HG03469 (cell line): Measurements from ENCODE around the gene FOXL3.
"Not testable (repeated sequence)": the region's sequence is repeated elsewhere in the genome, so short reads cannot be mapped to it uniquely, and the experiment has no call there.

Experiments used
- ATAC-seq: cut with Tn5 transposase; IDR thresholded peaks from one replicate; pipeline ENCODE4 v1.9.1; 2021; ENCODE audit warnings: mild to moderate bottlenecking, moderate library complexity, moderate number of reproducible peaks; ENCODE audit not compliant: unreplicated experiment

Gene FOXL3

DNA sequence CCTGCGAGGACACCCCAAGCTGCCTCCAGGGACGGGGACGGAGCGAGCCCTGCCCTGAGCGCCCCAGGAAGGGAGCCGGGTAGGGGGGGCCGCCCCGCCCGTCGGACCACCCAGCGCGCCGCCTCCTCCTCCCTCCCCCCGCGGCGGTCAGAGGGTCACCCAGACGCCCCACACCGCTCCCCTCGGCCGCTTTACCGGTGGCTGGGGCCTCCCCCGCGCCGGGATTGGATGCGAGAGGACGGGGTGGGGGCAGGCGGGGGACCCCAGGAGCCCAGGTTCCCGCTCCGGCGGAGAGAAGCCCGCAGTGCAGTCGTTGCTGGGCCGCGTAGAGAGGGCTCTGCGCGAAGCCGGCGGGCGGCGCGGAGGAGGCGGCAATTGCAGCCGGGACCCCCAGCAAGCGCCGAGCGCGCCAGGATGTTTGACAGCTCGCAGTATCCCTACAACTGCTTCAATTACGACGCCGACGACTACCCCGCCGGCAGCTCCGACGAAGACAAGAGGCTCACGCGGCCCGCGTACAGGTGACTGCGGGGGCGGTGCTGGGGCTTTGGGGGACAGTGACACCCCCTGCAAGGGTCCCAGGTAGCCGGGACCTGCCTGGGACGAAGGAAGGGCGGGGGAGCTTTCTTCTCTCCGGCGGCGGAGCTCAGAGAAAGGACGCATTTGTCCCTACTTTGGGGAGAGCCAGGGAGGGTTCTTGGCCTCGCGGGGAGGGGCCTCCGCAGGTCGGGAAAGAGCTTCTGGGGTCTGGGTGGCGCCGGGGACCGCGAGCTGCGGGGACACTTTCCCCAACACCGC is at the start of gene FOXL3:
TSS of gene FOXL3 (plus strand) at position 415 of the 798 bp plus-strand sequence. CDS start at position 415, 0 bp downstream.
- ATAC-seq: no peak

DNA sequence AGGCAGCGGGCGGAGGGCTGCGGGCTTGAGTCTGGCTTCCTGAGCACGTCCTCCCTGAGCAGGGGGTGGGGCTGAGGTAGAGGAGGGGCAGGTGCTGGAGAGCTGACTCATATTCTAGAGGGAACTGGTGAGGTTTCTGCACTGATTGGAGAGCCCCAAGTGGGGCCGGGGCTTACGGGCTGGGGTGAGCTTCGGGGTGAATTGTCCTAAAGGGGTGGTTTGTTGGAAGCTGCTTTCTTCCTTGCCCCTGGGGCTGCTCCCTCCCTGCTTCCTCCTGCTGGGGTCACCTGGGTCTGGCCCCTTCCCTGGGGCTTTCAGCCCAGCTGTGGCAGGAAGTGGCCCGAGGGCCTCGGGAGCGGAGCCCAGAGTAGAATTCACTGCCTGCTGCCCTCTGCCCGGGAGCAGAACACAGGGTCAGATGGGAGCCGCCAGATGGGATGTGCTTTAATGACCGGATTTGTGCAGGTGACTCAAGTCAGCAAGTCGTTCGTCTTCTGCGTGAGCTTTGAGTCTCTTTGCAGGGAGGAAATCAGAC is 49.0 kb upstream of the FOXL3 start:
- ATAC-seq: no peak

DNA sequence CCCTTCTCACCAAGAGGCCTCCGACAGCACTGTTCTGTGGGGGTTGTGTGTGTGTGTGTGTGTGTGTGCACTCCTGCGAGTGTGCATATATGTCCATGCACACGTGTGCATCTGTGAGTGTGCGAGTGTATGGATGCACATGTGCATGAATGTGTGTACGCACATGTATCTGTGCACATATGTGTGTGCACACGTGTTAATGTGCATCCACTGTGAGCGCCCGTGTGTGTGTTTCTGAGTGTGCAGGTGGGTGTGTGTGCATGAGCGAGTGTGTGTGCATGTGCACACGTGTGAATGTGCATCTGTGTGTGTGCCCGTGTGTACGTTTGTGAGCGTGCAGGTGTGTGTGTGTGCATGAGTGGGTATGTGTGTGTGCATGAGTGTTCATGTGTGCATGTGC is 48.5 kb upstream of the FOXL3 start:
- no peak for ATAC-seq

DNA sequence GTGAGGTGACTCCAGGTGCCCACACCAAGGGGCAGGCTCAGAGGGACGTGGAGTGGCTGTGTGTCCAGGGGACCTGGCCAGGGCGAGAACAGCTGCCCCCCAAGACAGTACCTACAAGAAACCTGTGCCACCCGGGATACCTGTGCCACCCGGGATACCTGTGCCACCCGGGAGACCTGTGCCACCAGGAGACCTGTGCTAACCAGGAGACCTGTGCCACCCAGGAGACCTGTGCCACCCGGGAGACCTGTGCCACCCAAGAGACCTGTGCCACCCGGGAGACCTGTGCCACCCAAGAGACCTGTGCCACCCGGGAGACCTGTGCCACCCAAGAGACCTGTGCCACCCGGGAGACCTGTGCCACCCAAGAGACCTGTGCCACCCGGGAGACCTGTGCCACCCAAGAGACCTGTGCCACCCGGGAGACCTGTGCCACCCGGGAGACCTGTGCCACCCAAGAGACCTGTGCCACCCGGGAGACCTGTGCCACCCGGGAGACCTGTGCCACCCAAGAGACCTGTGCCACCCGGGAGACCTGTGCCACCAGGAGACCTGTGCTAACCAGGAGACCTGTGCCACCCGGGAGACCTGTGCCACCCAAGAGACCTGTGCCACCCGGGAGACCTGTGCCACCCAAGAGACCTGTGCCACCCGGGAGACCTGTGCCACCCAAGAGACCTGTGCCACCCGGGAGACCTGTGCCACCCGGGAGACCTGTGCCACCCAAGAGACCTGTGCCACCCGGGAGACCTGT is 47.0 kb upstream of the FOXL3 start:
- not testable (repeated sequence) for ATAC-seq

DNA sequence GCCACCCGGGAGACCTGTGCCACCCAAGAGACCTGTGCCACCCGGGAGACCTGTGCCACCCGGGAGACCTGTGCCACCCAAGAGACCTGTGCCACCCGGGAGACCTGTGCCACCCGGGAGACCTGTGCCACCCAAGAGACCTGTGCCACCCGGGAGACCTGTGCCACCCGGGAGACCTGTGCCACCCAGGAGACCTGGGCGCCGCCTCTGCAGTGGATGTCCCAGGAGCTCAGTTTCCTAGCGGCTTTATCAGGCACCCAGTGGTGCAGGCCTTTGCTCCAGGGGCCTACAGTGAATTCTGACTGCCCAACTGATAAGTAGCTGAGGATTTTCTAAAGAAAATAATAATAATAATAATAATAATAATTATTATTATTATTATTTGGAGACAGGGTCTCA is 46.4 kb upstream of the FOXL3 start:
- ATAC-seq: not testable (repeated sequence)

DNA sequence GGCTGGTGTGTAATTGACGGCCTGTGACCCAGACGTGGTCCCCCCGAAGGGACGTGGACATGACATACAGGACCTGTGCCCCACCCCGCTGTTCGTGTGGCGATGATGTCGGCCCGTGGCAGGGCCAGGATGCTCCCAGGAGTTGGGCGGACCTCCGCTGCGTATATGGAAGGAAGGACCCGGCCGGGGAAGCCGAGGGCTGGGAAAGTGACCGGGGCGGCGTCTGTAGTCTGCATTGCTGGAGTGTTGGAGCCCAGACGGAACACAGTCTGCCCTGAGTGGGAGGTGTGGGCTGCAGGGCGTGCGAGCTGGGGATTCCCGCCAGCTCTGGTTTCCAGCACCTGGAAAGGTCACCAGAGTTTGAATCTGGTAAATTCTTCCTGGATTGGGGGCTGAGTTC is 45.0 kb upstream of the FOXL3 start:
- ATAC-seq: no peak

DNA sequence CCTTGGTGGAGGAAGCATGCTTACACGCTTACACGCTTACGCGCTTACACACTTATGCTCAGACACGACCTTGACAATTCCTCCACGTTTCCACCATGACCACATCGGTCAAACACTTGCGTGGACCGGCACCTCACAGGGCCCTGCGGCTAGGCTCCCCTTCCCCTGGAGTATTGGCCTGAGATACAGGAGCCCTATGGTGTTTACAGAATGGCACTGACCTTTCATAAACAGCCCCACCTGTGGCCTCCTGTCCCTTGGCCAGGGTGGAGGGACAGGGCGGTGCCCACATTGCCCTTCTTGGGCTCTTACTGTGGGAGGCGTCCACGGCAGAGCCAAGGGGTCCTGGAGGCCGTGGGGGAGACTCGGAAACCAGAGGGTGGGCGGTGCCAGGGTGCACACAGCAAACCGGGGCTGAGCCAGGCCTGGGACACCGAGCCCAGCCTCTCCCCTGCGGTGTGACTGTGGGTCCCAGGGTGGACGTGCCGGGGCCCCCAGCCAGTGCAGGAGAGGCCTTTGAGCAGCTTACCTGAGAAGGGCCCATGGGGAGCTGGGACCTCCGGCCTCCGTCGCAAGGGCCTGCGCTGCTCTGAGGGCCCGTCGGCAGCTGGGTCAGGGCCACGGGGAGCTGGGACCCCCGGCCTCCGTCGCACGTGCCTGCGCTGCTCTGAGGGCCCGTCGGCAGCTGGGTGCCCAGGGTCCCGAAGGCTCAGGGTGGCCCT is 44.2 kb upstream of the FOXL3 start:
- no peak for ATAC-seq

DNA sequence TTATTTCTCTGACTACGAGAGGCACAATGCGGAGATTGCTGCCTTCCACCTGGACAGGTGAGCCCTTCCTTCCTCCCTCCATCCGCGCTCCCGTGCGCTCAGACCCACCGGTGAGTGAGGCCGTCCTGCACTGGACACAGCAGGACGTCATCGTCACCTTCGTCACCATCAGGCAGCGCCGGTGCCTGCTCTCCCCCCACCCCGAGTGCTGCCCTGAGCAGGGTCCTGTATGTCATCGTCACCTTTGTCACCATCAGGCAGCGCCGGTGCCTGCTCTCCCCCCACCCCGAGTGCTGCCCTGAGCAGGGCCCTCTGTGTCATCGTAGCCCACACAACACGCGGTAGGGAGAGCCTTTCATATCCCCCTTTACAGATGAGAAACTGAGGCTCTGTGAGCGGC is 43.5 kb upstream of the FOXL3 start:
- no peak for ATAC-seq

DNA sequence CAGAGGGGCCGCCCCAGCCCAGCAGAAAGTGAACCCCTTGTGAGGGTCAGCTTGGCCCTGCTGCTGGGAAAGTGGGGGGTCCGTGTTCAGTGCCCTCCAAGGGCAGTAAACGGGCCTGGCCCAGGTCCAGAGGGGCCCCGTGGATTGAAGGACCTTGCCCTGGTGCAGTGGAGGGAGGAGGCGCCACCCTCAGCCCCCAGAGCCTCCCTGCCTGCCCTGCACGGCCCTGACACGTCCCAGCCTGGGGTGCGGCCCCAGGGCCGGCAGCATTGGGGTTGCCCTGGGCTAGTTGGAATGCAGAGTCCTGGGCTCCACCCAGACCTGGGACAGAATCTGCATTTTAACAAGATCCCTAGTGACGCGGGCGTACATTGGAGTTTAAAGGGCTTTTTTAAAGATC is 42.8 kb upstream of the FOXL3 start:
- ATAC-seq: no peak

DNA sequence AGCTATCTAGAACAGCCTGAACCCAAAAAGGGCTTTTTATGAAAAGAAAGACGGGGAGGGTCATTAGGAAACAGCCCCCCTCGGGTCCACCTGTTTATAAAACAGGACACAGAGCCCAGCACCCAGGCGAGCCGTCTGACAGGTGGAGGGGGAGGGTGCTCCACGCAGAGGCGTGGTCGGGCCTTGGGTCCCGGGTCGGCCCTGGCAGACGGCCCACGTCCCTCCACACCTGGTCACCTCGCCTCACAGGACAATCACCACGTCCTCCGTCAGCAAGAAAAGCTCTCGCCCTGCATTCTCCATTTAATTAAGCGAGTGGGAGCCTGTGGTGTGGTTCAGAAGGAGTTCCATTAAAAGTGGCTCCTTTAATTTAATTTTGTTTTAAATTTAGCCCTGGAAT is 42.3 kb upstream of the FOXL3 start:
- no peak for ATAC-seq

DNA sequence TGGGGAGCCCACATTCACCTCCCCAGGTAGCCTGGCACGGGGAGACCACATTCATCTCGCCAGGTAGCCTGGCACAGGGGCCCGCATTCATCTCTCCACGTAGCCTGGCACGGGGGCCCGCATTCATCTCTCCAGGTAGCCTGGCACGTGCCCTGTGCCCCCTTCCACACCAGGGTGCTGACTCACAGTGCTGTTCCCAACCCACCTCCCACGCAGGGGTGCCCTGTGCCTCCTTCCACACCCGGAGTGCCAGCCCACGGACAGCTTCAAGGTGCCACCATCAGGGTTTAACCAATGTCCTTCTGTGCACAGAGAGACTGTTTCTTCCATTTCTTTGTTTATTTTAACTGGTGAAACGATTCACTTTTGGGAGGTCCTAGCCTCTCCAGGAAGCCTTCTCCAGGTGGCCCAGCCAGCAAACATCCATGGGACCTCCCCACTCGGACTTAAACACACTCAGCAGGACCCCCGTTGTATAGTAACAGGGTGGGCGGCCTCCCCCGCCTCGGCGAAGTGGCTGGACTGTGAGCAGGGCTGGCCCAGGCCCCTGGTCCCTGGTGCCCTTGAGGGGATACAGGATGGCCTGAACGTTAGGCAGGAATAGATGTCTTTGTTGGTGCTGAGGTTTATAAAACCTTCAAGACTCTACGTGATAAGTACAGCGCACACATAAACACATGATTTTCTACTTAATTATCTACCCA is 41.1 kb upstream of the FOXL3 start:
- no peak for ATAC-seq

DNA sequence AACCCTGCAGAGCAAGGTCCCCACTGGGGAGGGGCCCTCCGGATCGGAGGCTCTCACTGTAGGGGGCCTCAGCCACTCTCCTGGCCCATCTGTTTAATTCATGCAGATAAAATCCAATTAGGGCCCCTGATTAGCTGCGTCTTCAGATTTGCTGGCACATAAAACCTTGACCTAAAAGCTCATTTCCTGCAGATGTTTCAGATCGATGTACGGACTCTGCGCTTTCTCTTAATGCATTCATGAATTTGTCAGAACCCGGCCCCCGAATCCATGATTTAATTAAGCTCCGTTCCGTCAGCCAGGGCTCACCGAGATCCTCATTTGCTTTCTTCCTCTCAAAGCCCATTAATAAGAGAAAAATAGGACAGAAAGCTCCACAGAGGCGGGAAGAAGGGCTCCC is 40.0 kb upstream of the FOXL3 start:
- ATAC-seq: no peak

DNA sequence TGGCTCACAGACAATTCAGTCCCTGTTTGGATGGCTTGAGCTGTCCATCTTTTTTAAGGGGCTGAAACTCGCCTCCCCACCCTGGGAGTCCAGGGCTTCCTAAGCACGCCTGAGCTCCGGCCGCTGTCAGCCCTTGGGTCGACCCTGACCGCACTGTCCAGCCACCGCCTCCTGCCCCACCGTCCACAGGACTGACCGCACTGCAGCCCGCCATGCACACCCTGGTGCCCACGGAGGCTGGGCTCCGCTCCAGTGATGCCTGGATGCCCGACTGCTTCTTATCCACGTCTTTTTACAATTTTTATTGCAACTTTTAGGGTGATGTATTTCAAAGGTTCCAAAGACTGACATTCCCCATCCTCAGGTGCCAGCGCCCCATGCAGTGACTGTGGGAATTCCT is 39.4 kb upstream of the FOXL3 start:
- no peak for ATAC-seq

DNA sequence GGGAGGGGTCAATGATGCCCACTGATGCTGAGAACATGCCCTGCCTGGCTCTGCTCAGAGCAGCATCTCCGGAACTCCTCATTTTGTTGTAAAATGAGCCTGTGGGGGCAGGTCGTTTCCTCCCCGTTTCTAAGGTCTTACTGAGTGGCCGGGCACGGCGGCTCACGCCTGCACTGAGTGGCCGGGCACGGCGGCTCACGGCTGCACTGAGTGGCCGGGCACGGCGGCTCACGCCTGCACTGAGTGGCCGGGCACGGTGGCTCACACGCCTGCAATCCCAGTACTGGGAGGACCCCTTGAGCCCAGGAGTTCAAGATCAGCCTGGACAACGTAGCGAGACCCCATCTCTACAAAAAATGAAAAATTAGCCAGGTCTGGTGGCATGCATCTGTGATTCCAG is 39.0 kb upstream of the FOXL3 start:
- ATAC-seq: no peak

DNA sequence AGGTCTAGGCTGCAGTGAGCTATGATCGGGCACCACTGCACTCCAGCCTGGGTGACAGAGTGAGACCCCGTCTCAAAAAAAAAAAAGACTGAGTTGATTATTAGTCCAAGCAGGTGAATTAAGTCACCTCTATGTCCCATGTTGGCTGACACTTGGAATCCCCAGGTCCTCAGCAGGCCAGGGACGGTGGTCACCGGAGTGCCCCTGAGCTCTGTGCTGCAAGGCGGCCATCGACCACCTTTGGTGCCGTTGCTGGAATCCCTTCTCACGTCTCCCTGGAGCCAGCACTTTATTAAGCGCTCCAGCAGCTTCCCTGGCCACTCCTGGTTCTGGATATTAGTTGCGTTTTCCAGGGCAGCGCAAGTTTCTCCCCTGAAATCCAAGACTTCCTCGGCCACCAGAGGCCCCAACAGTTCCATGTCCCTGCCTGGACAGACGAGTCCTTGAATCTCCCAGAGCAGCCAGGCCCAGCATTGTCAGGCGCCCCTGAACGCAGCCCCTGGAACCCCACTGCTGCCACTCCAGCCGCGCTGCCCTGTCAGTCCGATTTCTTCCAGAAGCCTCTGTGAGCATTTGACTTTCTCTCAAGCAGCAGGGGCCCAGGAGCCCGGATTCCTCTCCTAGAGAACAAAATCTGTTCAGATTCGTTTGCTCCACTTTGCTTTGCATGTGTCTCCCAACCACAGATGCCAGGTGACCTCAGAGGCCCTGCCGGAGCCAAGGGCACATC is 38.4 kb upstream of the FOXL3 start:
- ATAC-seq: no peak

DNA sequence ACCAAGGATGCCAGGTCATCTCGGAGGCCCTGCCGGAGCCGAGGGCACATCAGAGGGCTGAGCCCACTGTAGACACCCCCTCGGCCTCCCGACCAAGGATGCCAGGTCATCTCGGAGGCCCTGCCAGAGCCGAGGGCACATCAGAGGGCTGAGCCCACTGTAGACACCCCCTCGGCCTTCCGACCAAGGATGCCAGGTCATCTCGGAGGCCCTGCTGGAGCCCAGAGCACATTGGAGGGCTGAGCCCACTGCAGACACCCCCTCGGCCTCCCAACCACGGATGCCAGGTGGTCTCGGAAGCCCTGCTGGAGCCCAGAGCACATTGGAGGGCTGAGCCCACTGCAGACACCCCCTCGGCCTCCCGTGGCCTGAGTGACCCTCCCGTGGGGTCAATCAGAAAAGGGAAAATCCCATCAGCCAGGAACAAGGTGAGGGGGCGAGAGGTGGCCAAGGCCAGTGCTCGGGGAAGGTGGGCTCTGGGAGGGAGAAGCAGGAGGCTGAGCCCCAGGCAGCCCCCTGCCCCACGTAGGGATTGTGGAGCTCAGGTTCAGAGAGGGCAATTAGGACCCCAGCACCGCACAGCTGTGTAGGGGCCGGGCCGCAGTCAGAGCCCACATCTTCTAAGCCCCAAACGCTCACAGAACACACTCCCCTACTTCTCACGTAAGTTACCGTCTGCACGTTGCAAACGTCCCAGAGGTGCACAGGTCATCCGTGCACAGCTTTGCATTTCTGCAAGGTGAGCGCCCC is 37.6 kb upstream of the FOXL3 start:
- no peak for ATAC-seq

DNA sequence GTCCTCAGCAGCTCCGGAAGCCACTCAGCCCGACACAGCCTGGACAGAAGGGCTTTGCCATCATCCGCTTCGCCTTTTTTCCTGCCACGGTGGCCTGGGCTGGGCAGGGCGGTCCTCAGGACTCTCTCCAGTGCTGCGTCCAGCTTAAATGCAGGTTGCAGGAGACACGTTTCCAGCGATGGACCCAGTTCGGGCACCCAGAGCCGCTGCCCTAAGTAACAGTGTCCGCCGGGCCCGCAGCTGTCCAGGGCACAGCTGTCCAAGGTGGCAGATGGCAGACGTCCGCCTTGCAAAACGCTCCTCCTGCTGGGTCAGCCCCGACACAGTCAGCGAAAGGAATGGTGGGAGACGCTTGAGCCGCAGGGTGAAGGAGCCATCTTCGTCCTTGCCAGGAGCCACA is 37.0 kb upstream of the FOXL3 start:
- ATAC-seq: no peak

DNA sequence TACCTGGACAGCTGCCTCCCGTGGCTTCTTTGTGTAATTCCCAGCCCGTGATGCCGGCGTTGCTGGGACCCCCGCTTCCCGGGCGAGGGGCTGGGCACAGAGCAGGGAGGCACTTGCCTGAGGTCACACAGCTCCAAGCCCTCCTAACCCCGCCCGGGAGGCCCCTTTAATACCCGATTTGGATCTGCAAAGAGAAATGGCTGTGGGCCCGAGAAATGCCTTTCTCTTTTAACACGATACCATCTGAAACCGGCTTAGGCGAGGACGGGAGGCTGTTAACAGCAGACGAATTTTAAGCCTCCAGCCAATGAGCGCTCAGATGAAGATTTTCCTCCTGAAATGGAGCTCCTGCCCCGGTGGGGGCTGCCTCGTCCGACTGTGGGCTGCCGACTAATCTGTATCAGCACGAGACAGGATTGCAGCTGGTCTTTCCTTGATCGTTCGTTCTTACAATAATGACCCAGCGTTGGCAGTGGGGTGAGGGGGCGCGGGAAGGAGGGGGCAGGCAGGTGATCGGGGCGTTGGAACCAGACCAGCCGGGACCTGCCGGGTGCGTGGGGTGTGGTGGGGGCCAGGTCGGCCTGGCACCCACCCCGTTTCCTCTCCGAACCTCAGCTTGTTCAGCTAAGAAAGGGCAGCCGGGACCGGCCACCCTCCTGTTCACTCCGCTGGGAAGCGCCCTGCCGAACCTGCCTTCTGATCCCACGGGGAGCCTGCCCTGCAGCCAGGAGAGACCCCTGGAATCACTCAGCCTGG is 36.2 kb upstream of the FOXL3 start:
- no peak for ATAC-seq
